Ovary (tissue), 9 donors: ENCODE results near the gene OR51B4. TPM values are rescaled to one million over a fixed set of nuclear protein-coding genes. Genes with fewer than 3 reads are reported as not detected.

ENCODE experiments used
- DNase-seq, 5 donors: peaks; one replicate each; pipeline ENCODE4 v3.0.0-alpha.2; 2019 to 2020
- H3K27ac ChIP-seq, 2 donors: fragments of 200-600 bp; one replicate each; pipeline versions ENCODE4 v1.5.1 to v1.8.0; 2019 to 2022
- H3K27me3 ChIP-seq: fragments of 200-600 bp; one replicate; pipeline ENCODE4 v1.8.0; 2022
- H3K36me3 ChIP-seq: fragments of 200-600 bp; sonication (generic); one replicate; pipeline ENCODE4 v1.5.1; 2019
- H3K4me1 ChIP-seq: one replicate; pipeline ENCODE4 v1.8.1; 2013; ENCODE audit warnings: mild to moderate bottlenecking, moderate library complexity; ENCODE audit not compliant: insufficient read depth
- H3K4me3 ChIP-seq: fragments of 200-600 bp; sonication (generic); one replicate; pipeline ENCODE4 v1.5.1; 2017
- H3K9me3 ChIP-seq, 2 donors: fragments of 200-600 bp in 1 of 2; sonication (generic) in 1 of 2; one replicate each; pipeline versions ENCODE4 v1.5.1 to v1.8.1; 2013 to 2019; ENCODE audit warnings: mild to moderate bottlenecking in 1 of 2, moderate library complexity in 1 of 2
- CTCF ChIP-seq, 3 donors: fragments of 450-650 bp in 2 of 3; fragments of 200-600 bp in 1 of 3; IDR thresholded peaks; one replicate each; pipeline versions ENCODE4 v1.5.1 to v1.8.0; 2016 to 2022; ENCODE audit warnings: antibody characterized with exemption in 3 of 3, mild to moderate bottlenecking in 1 of 3
- EP300 ChIP-seq: sonication (generic); formaldehyde crosslinking; IDR thresholded peaks from one replicate; pipeline ENCODE4 v1.6.1; 2017; ENCODE audit warnings: antibody characterized with exemption
- POLR2A ChIP-seq: fragments of 450-650 bp; IDR thresholded peaks from one replicate; pipeline ENCODE4 v1.6.1; 2017; ENCODE audit warnings: antibody characterized with exemption, mild to moderate bottlenecking, moderate library complexity
- WGBS, 3 donors: extraction: QIAGEN DNeasy Blood & Tissue Kit in 1 of 3; methylation state at CpG; one replicate each; pipeline versions ENCODE4 v1.1.5 to v1.1.7; 2013 to 2017; 5-methylcytosine and 5-hydroxymethylcytosine counted together
- intact Hi-C, 4 donors: fragments of 100-400 bp; cut with DNase I; formaldehyde crosslinking; loops; one replicate each; pipeline versions ENCODE4 v1.11.0 to v1.15.1; 2022 to 2023
- polyA plus RNA-seq, 2 donors: library from polyadenylated mRNA; stranded (reverse); fragments of 200-250 nt in 1 of 2; fragments of 350-450 nt in 1 of 2; fragmentation: Illumina TruSeq in 1 of 2; extraction: RNeasy Lipid Tissue Mini Kit (QIAGEN cat#74804) in 1 of 2; gene quantifications; one replicate each; pipeline ENCODE4 v1.2.3, GENCODE V29; 2013 to 2014
- total RNA-seq, 7 donors: library from RNA; depleted of rRNA in 2 of 7; stranded (reverse); fragments of >200 nt in 2 of 7; fragmentation: NEBNext Ultra II Directional in 3 of 7; extraction: Animal tissue kit (Norgen Biotek cat#: 25700) in 3 of 7; gene quantifications; one replicate each; pipeline versions ENCODE4 v1.1.0 to v1.2.4, GENCODE V29; 2016 to 2023
- donor health status: DM: no; HTN: no; CAD: no; lungs with moderate emphysema.
- donor health status: DM: no; HTN: no; CAD: no.
- donor health status: Bipolar disorder and iron deficiency.
- donor health status: DM: yes; HTN: yes; CAD: no.
- donor health status: DM: no; HTN: no; CAD: no.
- donor health status: DM: yes; HTN: yes; CAD: no.

The OR51B4 gene
- total and polyA plus RNA-seq, 9 donors = 0.25 to 0.63 (median 0.46) TPM; not detected in 5

DNA sequence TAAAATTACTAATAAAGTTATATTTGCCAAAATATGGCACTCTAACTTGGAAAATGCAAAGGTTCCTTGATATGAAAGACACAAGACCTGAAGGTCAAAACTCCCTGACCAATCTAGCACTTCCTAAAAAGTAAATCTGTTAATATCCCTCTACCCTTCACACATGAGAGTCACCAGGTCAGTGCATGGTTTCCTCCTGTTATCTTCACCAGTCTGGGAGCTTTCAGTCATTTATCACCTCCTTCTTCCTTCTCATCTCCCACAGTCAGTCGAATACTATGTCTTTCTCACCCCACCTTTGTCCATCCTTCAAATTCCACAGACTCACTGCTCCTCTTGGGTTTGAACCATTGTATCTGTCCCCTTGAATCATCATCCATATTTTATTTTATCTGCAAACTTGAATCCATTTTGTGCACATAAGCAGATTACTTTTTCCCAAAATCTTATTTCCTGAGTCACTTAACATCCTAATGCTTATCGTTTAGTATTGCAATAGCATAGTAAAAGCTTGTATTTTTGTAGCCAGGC is 34.6 kb downstream of the OR51B4 start:
- H3K4me3 ChIP-seq = no peak overlapping the region
- no peaks in the 10 kb centered on the region for H3K9me3 ChIP-seq
- H3K27ac ChIP-seq = no peak overlapping the region
- TF ChIP-seq CTCF (IDR thresholded peaks at IDR 0.05) (no peak), POLR2A (no peak), EP300 (no peak)
- no peaks in the 10 kb centered on the region for H3K4me1 ChIP-seq
- intact Hi-C loops = no loop called here
- DNase-seq = no peak
- H3K36me3 ChIP-seq = no peaks in the 10 kb centered on the region
- WGBS, 3 donors = 77 to 90% (median 80%) methylated on average over 2 of the region's 2 CpGs
- H3K27me3 ChIP-seq = no peaks in the 10 kb centered on the region

GRCh38 chr11:5266609-5267008 is 35.1 kb downstream of the OR51B4 start:
- H3K4me1 ChIP-seq = no peaks in the 10 kb centered on the region
- no peak for DNase-seq
- H3K4me3 ChIP-seq = no peak overlapping the region
- no peak overlapping the region for H3K27ac ChIP-seq
- intact Hi-C loops = no loop called here
- H3K9me3 ChIP-seq = no peaks in the 10 kb centered on the region
- no peaks in the 10 kb centered on the region for H3K27me3 ChIP-seq
- no peaks in the 10 kb centered on the region for H3K36me3 ChIP-seq
- no peak for TF ChIP-seq EP300
- TF ChIP-seq POLR2A = no peak
- TF ChIP-seq CTCF (IDR thresholded peaks at IDR 0.05) = no peak

GRCh38 chr11:5265832-5266231 is 35.9 kb downstream of the OR51B4 start:
- WGBS, 3 donors = 40 to 58% (median 42%) methylated on average over 2 of the region's 2 CpGs
- no peak overlapping the region for H3K4me3 ChIP-seq
- H3K9me3 ChIP-seq = no peaks in the 10 kb centered on the region

DNA sequence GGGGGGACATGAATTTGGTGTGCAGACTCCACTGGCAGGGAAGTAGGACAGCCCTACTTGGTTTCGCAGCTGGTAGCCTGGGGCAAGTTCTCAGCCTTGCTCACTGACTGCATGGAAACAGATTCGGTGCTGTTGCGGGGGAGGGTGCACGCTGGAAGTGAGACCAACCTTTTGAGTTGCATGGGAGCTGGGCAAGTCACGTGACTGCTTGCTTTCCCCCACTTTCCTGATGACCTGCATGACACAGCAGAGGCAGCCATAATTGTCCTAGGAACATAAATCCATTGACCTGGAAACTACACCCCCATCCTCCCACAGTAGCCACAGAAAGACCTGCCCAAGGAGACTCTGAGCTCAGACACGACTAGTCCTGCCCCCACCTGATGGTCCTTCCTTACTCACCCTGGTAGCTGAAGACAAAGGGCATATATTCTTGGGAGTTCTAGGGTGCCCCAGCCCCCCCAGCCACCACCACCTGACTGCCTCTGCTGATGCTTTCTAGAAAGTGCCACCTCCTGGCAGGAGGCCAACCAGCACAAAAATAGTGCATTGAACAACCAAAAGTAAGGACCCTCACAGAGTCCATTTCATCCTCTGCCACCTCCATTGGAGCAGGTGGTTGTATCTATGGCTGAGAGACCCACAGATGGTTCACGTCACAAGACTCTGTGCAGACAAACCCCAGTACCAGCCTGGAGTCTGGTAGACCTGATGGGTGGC is 43.0 kb downstream of the OR51B4 start:
- 58 to 63% (median 61%) methylated on average over 7 of the region's 7 CpGs for WGBS, 3 donors
- TF ChIP-seq POLR2A = no peak
- no peak for TF ChIP-seq EP300
- TF ChIP-seq CTCF (IDR thresholded peaks at IDR 0.05) = no peak
- intact Hi-C loops = no loop called here

More at GRCh38 chr11:5265832-5266231, 35.9 kb downstream of the OR51B4 start:
- Histone ChIP-seq H3K27ac (no peak overlapping the region), H3K4me1 (no peaks in the 10 kb centered on the region), H3K36me3 (no peaks in the 10 kb centered on the region), H3K27me3 (no peaks in the 10 kb centered on the region)
- TF ChIP-seq EP300 (no peak), POLR2A (no peak), CTCF (IDR thresholded peaks at IDR 0.05) (no peak)
- DNase-seq = no peak
- intact Hi-C loops = no loop called here

More for the DNA sequence above, 43.0 kb downstream of the OR51B4 start:
- Histone ChIP-seq H3K27me3 (no peaks in the 10 kb centered on the region), H3K27ac (no peak overlapping the region), H3K36me3 (no peaks in the 10 kb centered on the region), H3K4me3 (no peak overlapping the region), H3K9me3 (no peaks in the 10 kb centered on the region), H3K4me1 (no peaks in the 10 kb centered on the region)
- no peak for DNase-seq
